Measurements from ENCODE around the gene DOCK7.

DNA sequence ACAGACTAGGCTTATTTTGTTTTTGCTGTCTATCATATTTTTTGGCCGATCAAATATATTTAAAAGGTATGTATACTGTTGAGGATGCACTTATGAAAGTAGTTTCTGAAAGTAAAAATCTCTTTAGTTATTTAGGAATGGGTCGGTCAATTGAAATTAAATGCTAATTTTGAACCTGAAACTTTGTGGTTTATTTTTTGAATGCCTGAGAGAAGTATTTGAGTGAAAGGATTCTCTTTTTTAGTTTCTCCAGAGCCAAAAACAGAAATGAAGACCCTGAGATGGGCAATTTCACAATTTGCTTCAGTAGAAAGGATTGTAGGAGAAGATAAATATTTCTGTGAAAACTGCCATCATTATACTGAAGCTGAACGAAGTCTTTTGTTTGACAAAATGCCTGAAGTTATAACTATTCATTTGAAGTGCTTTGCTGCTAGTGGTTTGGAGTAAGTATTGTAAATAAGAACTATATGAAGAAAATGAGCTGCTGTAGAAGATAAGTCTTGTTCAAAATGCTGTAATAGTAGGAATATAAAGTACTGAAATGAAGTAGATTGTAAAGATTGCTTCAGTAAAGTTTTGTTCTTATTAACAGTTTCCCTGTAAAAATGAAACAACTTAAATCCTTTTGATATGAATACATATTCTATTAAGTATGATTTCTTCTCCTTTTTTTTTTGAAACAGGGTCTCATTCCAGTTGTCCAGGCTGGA is 239.8 kb downstream of the DOCK7 start:
- TF ChIP-seq, protein P1, sequence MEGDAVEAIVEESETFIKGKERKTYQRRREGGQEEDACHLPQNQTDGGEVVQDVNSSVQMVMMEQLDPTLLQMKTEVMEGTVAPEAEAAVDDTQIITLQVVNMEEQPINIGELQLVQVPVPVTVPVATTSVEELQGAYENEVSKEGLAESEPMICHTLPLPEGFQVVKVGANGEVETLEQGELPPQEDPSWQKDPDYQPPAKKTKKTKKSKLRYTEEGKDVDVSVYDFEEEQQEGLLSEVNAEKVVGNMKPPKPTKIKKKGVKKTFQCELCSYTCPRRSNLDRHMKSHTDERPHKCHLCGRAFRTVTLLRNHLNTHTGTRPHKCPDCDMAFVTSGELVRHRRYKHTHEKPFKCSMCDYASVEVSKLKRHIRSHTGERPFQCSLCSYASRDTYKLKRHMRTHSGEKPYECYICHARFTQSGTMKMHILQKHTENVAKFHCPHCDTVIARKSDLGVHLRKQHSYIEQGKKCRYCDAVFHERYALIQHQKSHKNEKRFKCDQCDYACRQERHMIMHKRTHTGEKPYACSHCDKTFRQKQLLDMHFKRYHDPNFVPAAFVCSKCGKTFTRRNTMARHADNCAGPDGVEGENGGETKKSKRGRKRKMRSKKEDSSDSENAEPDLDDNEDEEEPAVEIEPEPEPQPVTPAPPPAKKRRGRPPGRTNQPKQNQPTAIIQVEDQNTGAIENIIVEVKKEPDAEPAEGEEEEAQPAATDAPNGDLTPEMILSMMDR (IDR thresholded peaks at IDR 0.05), result no peak
- TF ChIP-seq POLR2A (IDR thresholded peaks at IDR 0.05), result no peak

Data from esophagus squamous epithelium (tissue), 4 donors.